H4 (cell line): ENCODE measurements around the gene BPIFB6. TPM values are rescaled to one million over a fixed set of nuclear protein-coding genes. Genes with fewer than 3 reads are reported as not detected.

Source experiments
- DNase-seq: peaks from one replicate; pipeline ENCODE4 v3.0.0-alpha.2; 2015; ENCODE audit warnings: low spot score
- total RNA-seq: library from RNA; depleted of rRNA; stranded (reverse); fragments of >200 nt; shearing (Covaris generic); gene quantifications from 2 replicates; pipeline ENCODE4 v1.2.3, GENCODE V29; 2014

The BPIFB6 gene
- total RNA-seq, 1 experiment from 2014 or later, result not detected

- DNase-seq, result no peak
These were observed 15.5 kb upstream of the BPIFB6 start for GRCh38 chr20:33015700-33016580.

DNA sequence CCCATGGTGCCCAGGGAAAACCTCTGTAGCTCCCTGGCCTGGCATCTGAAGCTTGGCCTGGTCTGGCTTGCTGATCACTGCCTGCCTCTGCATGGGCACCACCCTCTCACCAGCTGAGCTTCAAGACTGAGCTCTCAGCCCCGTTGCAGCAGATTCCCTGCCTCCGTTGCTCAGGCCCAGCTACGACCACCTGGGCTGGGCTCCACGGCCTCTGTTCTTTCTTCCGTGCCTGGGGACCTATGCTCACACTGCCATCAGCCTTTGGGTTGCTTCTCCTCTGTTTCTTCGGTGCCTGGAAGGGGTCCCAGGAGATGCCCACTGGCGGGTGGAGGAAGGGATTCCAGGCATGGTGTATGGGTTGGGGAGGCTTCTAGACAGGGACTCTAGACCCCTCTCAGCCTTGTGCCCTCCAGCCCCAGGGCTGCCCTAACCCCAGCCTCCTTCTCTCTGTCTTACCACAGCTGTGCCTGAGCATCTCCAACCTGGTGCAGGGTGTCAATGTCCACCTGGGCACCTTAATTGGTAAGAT is 14.8 kb upstream of the BPIFB6 start:
- DNase-seq, result no peak

DNA sequence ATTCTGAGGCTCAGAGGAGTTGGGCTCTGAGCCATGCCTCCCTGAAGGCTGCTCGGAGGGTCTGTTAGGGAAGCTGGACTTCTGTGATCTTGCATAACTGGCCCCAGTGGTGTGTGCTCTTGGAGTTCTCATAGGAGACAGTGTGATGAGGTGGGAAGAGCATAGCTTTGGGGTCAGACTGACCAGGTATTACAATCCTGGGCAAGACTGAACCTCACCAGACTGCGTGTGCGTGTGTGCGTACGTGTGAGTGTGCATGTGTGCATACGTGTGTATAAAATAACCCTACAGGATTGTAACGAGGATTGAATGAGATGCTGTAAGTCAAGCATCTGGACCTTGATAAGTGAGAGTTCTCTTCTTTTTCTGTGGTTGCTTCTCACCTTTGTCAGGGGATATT is 13.9 kb upstream of the BPIFB6 start:
- DNase-seq, result no peak

GRCh38 chr20:33018169-33018931 is 13.1 kb upstream of the BPIFB6 start:
- no peak for DNase-seq

- DNase-seq, result no peak
These were observed 11.8 kb upstream of the BPIFB6 start for GRCh38 chr20:33019465-33020277.

- DNase-seq, result no peak
These were observed 10.9 kb upstream of the BPIFB6 start for GRCh38 chr20:33020278-33021161.

DNA sequence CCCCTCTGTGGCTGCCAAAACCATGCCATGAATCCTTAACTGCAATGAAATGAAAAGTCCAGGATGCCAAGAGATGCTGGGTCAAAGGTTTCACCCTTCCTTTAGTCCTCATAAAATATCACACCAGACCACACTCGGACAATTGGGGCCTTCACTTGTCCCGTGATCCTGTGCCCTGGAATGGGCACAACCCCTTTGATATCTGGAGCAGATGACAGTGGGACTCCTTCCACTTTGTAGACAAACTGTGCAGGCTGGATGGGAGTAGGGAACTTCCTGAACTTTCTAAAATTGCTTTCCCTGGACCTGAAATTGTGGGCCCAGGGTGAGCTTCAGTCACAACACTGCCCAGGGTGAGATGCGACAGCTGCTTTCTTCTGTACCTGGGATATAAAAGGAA is 9.6 kb upstream of the BPIFB6 start:
- DNase-seq, result no peak

DNA sequence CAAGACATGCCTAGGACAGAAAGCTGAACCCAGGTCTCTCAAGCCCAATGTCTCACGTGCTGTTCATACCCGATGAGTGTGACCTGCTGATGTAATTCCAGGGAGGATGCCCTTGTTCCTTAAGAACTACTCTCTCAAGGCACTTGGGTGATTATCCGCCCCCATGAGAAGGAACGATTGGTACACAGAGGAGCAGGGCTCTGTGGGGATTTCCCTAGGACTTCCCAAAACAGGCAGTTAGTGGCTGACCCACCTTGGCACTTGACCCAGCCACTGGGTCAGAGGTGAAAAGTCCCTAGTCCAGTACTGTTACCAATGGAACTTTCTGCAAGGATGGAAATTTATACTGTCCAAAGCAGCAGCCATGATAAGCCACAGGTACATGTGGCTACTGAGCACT is 9.2 kb upstream of the BPIFB6 start:
- DNase-seq, result no peak

- DNase-seq, result no peak
These were observed 8.6 kb upstream of the BPIFB6 start for GRCh38 chr20:33022694-33023438.

- no peak for DNase-seq
These were observed 7.8 kb upstream of the BPIFB6 start for GRCh38 chr20:33023439-33024242.

DNA sequence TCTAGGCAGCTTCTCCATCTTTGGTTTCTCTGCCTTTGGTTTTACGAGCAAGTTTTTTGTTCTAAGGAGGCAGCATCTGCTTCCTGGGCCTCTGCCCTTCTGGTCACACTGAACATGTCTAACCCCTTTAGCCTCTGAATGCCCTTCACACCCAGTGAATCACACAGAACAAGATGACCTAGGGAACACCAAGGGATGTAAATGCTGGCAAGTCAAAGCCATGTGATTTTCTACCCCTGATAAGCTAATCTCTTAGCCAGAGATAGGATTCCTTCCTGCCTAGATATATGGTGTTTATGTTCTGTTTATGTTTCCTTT is 7.2 kb upstream of the BPIFB6 start:
- no peak for DNase-seq

- DNase-seq, result no peak
These were observed 6.7 kb upstream of the BPIFB6 start for GRCh38 chr20:33024609-33025317.

- no peak for DNase-seq
These were observed 6.1 kb upstream of the BPIFB6 start for GRCh38 chr20:33025318-33025876.

DNA sequence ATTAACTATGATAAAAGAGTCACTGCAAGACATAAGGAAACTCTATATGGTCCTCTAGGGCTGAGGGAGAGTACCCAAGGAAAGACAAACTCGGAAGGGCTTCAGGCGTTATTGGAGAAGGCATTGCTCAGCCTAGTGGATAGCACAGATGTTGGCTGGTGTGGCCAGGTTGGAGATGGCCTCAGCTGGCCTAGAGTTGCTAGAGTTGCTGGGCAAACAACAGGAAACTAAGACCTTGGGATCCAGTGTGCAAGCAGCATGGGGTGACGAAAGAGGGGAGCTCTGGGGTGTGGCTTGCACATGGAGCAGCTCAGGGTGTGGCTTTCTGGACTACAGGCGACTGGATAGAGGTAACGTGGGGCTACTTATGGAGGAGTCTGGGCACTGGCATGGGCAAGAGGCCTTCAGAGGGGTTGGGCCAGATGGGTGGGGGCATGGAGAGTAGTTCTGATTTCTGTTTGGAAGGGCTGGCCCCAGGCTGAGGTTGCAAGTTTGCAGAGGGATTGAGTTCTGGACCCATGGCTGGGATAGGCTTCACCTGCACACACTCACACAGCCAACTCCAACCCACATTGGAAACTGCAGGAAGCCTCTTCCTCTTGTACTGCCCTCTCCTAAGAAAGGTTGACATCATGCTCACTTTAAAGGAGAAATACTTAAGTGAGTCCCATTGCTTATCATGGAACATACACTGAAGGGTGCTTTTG is 5.2 kb upstream of the BPIFB6 start:
- DNase-seq, result no peak

DNA sequence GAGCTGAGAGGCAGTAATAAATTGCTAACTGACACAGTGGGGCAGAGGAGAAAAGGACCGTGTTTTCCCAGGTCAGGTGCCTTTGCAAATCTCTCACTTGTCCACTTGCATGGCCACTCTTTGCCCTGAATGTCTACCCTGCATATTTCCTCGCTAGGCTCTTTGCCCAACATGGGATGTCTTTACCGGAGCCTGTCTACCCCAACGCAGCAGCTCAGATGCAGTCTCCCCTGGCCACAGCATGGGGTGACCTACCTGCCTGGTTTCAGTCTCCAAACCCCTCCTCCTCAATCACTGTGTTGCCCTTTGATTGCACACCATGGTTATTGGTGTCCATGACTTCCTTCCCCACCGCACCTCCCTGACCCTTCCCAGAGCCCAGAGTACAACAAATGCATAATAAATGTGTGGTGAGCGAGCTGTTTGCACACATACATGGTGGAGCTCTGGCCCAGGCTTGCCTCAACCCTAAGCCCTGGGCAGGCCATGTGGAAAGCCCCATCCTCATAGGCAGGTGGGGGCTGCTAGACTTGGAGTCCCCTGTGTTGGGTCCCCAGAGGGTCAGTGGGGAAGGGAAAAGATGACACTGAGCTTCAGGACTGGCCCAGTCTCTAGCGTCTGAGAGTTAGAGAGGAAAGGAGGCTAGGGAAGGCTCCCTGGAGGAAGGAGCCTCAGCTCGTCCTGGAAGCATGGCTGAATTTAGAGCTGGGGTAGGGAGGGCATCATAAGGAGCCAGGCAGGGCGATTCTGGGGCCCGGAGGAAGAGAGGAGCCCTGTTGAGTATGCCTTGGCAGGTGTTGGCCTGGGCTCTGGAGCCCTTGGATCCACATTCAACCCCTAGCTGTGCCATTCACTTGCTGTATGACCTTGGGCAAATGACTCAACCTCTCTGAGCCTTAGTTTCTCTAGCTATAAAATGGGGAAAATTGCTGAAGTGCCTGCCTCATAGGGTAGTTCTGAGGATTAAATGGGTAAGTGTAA is 4.4 kb upstream of the BPIFB6 start:
- DNase-seq, result no peak
